ENCODE results near the gene NEU4. TPM values are rescaled to one million over a fixed set of nuclear protein-coding genes. Genes with fewer than 3 reads are reported as not detected.

Gene NEU4
- total and polyA plus RNA-seq, 2 of the 4 experiments (the other 2 are of a cell fraction) = not detected

- no peak for TF ChIP-seq RAD21 (IDR thresholded peaks at IDR 0.05; ENCODE audit: low read length)
Measured at GRCh38 chr2:241854342-241855244, 45.6 kb downstream of the NEU4 start (continued).

- peaks cover 2% of the 10 kb centered on the region; the same call in 1 of the 2 replicates for H3K27me3 ChIP-seq (ENCODE audit: control insufficient read depth, insufficient read depth, low read length)
- no peak overlapping the region for H3K4ac ChIP-seq (ENCODE audit: low read depth, low read length)
- DNase-seq = no peak
- no peak overlapping the region for H2BK5ac ChIP-seq (ENCODE audit: low read depth, low read length, poor library complexity, severe bottlenecking)
- no peak overlapping the region for H3K56ac ChIP-seq (ENCODE audit: extremely low read depth, insufficient read depth, low read length)
- H2AK5ac ChIP-seq (ENCODE audit: low read depth, low read length) = no peak overlapping the region
- WGBS, 2 experiments (ENCODE audit: extremely low coverage in 2 of 2, insufficient read length in 1 of 2) = 86% methylated on average over 13 of the region's 18 CpGs; no CpG with 5 or more reads in 1 of the 2 experiments
- H3K9ac ChIP-seq (ENCODE audit: low read depth, low read length) = no peak overlapping the region
- BruUV-seq (replicated peaks) = no TSS peak
- H3K4me2 ChIP-seq (ENCODE audit: low read depth, low read length) = no peak overlapping the region
- no peak overlapping the region for H3K23ac ChIP-seq (ENCODE audit: low read depth, low read length)
- dilution Hi-C loops (cut with HindIII; ENCODE audit: low sequenced_read_pairs, unreplicated experiment) (no loop called here), in situ Hi-C loops (cut with MboI; ENCODE audit: low sequenced_read_pairs) (no loop called here), intact Hi-C loops (cut with micrococcal nuclease) (no loop called here)
- H3K9me1 ChIP-seq (ENCODE audit: insufficient read depth, low read length) = no peaks in the 10 kb centered on the region
- H2BK20ac ChIP-seq (ENCODE audit: low read depth, low read length) = no peak overlapping the region
- no peaks in the 10 kb centered on the region for H3K9me3 ChIP-seq (ENCODE audit: control insufficient read depth, insufficient read depth, low read length)
- no peak overlapping the region for H2AFZ ChIP-seq (replicated peaks; ENCODE audit: low read length, poor library complexity)
- H3K27ac ChIP-seq (ENCODE audit: insufficient read depth, low read length) = no peak overlapping the region
- TF ChIP-seq BHLHE40 (IDR thresholded peaks at IDR 0.05; ENCODE audit: low read depth, low read length) = no peak
- no peak for ATAC-seq (ENCODE audit: low read depth)
- no peak overlapping the region for H2AK9ac ChIP-seq (replicated peaks; ENCODE audit: low read depth, low read length, poor library complexity)
- H3K18ac ChIP-seq (ENCODE audit: low read depth, low read length) = no peak overlapping the region
- no peak overlapping the region for H4K8ac ChIP-seq (ENCODE audit: low read depth in 2 of 2, low read length in 2 of 2)
- no peak overlapping the region for H4K91ac ChIP-seq (ENCODE audit: insufficient read depth, low read depth, low read length)
- no peak overlapping the region for H2BK120ac ChIP-seq (ENCODE audit: low read depth, low read length)
- no peak overlapping the region for H3K14ac ChIP-seq (replicated peaks; ENCODE audit: low read depth, low read length)
- ChIA-PET POLR2A (ENCODE audit: unreplicated experiment) (no interaction called here), CTCF (no interaction called here)
- no peaks in the 10 kb centered on the region for H3K36me3 ChIP-seq (ENCODE audit: control insufficient read depth, insufficient read depth, low read length)
- H3K4me3 ChIP-seq (ENCODE audit: insufficient read depth, low read depth, low read length) = no peak overlapping the region
- H4K20me1 ChIP-seq (ENCODE audit: insufficient read depth, low read length) = no peaks in the 10 kb centered on the region
- H4K5ac ChIP-seq (ENCODE audit: low read depth, low read length) = no peak overlapping the region
- H2BK15ac ChIP-seq (ENCODE audit: low read depth, low read length) = no peak overlapping the region
- H3K4me1 ChIP-seq (ENCODE audit: control insufficient read depth, insufficient read depth, low read length) = peaks cover 3% of the 10 kb centered on the region
- H3K79me1 ChIP-seq (ENCODE audit: low read depth in 1 of 2, low read length in 2 of 2) = no peaks in the 10 kb centered on the region
Measured at GRCh38 chr2:241855245-241855887, 46.4 kb downstream of the NEU4 start.
